K562 (cell line): ENCODE data around the gene UBE2L6. TPM values are rescaled to one million over a fixed set of nuclear protein-coding genes. Genes with fewer than 3 reads are reported as not detected.

Source experiments
- CTCFL ChIP-seq: IDR thresholded peaks from 2 replicates; pipeline ENCODE4 v1.6.1; 2011; ENCODE audit warnings: borderline replicate concordance, low read depth, mild to moderate bottlenecking, moderate library complexity, low read length; ENCODE audit not compliant: insufficient read depth, poor library complexity, severe bottlenecking
- DMBX1 ChIP-seq: fragments of 250-450 bp; sonication (Bioruptor Pico); IDR thresholded peaks from 2 replicates; pipeline ENCODE4 v1.8.0; 2022; ENCODE audit warnings: inconsistent platforms, mild to moderate bottlenecking, moderate library complexity, borderline replicate concordance
- GABPB1 ChIP-seq: sonication (generic); formaldehyde crosslinking; IDR thresholded peaks from 2 replicates; pipeline ENCODE4 v1.8.0; 2022; ENCODE audit warnings: mild to moderate bottlenecking, missing genetic modification reagents
- HCFC1 ChIP-seq: IDR thresholded peaks from 2 replicates; pipeline ENCODE4 v1.6.1; 2012; ENCODE audit warnings: low read depth, low read length, improper control_type of control experiment
- KAT7 ChIP-seq: sonication (generic); formaldehyde crosslinking; IDR thresholded peaks from 2 replicates; pipeline ENCODE4 v1.8.0; 2022; ENCODE audit warnings: missing genetic modification reagents, mild to moderate bottlenecking, borderline replicate concordance
- LCOR ChIP-seq: sonication (generic); formaldehyde crosslinking; IDR thresholded peaks from 2 replicates; pipeline ENCODE4 v1.8.0; 2022; ENCODE audit warnings: mild to moderate bottlenecking, missing genetic modification reagents
- MAFK ChIP-seq: IDR thresholded peaks from 2 replicates; pipeline ENCODE4 v1.6.1; 2011; ENCODE audit warnings: low read length, improper control_type of control experiment
- MYC ChIP-seq, 2 experiments: fragments of 250-450 bp in 1 of 2; sonication (Bioruptor Pico) in 1 of 2; IDR thresholded peaks; 2 replicates each; pipeline versions ENCODE4 v1.5.1 to v1.6.1; 2012 to 2021; ENCODE audit warnings: low read depth in 2 of 2, borderline replicate concordance in 1 of 2, improper control_type of control experiment in 1 of 2, low read length in 1 of 2, mild to moderate bottlenecking in 1 of 2, moderate library complexity in 1 of 2
- NR1H2 ChIP-seq: sonication (generic); formaldehyde crosslinking; IDR thresholded peaks from 2 replicates; pipeline ENCODE4 v1.4.0; 2020; ENCODE audit warnings: mild to moderate bottlenecking, missing genetic modification reagents
- RAD21 ChIP-seq, 2 experiments: fragments of 250-450 bp in 1 of 2; fragments of 450-650 bp in 1 of 2; sonication (Bioruptor Pico) in 1 of 2; formaldehyde crosslinking in 1 of 2; IDR thresholded peaks in 1 of 2; conservative IDR thresholded peaks in 1 of 2; 2 replicates each; pipeline versions ENCODE4 v1.4.0 to v1.8.0; 2020 to 2022; ENCODE audit warnings: mild to moderate bottlenecking in 2 of 2, moderate library complexity in 1 of 2
- RCOR1 ChIP-seq, 2 experiments: IDR thresholded peaks; 2 replicates each; pipeline ENCODE4 v1.6.1; 2012; ENCODE audit warnings: low read depth in 2 of 2, low read length in 2 of 2, borderline replicate concordance in 1 of 2, improper control_type of control experiment in 1 of 2
- SAFB ChIP-seq: fragments of 200-400 bp; formaldehyde crosslinking; IDR thresholded peaks from 2 replicates; pipeline ENCODE4 v1.6.1; 2017; ENCODE audit warnings: low read depth, low read length, borderline replicate concordance
- SMC3 ChIP-seq: conservative IDR thresholded peaks from 2 replicates; pipeline ENCODE4 v1.6.1; 2011; ENCODE audit warnings: low read depth, low read length, improper control_type of control experiment; ENCODE audit not compliant: insufficient read depth
- TBL1XR1 ChIP-seq, 2 experiments: IDR thresholded peaks; 2 replicates each; pipeline ENCODE4 v1.6.1; 2012; ENCODE audit warnings: improper control_type of control experiment in 2 of 2, low read length in 2 of 2, mild to moderate bottlenecking in 1 of 2
- TFAP4 ChIP-seq: sonication (generic); formaldehyde crosslinking; IDR thresholded peaks from 2 replicates; pipeline ENCODE4 v1.8.0; 2022; ENCODE audit warnings: missing genetic modification reagents, mild to moderate bottlenecking, moderate library complexity, borderline replicate concordance
- ZEB2 ChIP-seq: fragments of 450-650 bp; IDR thresholded peaks from 2 replicates; pipeline ENCODE4 v1.6.1; 2016
- ZNF124 ChIP-seq: sonication (generic); formaldehyde crosslinking; IDR thresholded peaks from 2 replicates; pipeline ENCODE4 v1.8.1; 2022; ENCODE audit warnings: missing genetic modification reagents
- polyA plus RNA-seq, 8 experiments: library from polyadenylated mRNA; depleted of rRNA in 4 of 8; stranded (reverse) in 5 of 8; unstranded in 3 of 8; fragments of >200 nt; fragmentation: Nextera tagmentation in 2 of 8; fragmentation: Illumina TruSeq in 1 of 8; extraction: Ambion mirVana in 2 of 8; extraction: Trizol in 1 of 8; gene quantifications; 2 replicates each; pipeline versions ENCODE4 v1.2.1 to v1.2.3, GENCODE V29; 2011 to 2014; ENCODE audit warnings: inconsistent platforms in 1 of 8, missing spikeins in 1 of 8
- total RNA-seq, 7 experiments: library from RNA; depleted of rRNA in 6 of 7; stranded (reverse); fragments of >200 nt in 6 of 7; fragmentation: Illumina TruSeq in 2 of 7; extraction: Trizol in 2 of 7; gene quantifications; 2 replicates each; pipeline versions ENCODE4 v1.2.1 to v1.2.3, GENCODE V29; 2011 to 2021; ENCODE audit warnings: low replicate concordance in 1 of 7
- TF ChIP-seq, protein P1 (sequence below), 2 experiments: fragments of 450-650 bp; conservative IDR thresholded peaks; 2 replicates each; pipeline ENCODE4 v1.6.1; 2017; ENCODE audit warnings: mild to moderate bottlenecking in 2 of 2, moderate library complexity in 2 of 2
- TF ChIP-seq, protein P2 (sequence below), 3 experiments: IDR thresholded peaks in 2 of 3; conservative IDR thresholded peaks in 1 of 3; 2 replicates each; pipeline ENCODE4 v1.5.1; 2011 to 2012; ENCODE audit warnings: low read length in 3 of 3, mild to moderate bottlenecking in 3 of 3, control low read depth in 2 of 3, improper control_type of control experiment in 1 of 3, inconsistent platforms in 1 of 3, low read depth in 1 of 3, mixed read lengths in 1 of 3, moderate library complexity in 1 of 3; ENCODE audit not compliant: insufficient read depth in 2 of 3

UBE2L6 gene
- total and polyA plus RNA-seq, 9 of the 15 experiments (the other 6 are each of a cell fraction or from before 2014, with no cell fraction given): 5.9 to 24.9 (median 9.7) TPM

DNA sequence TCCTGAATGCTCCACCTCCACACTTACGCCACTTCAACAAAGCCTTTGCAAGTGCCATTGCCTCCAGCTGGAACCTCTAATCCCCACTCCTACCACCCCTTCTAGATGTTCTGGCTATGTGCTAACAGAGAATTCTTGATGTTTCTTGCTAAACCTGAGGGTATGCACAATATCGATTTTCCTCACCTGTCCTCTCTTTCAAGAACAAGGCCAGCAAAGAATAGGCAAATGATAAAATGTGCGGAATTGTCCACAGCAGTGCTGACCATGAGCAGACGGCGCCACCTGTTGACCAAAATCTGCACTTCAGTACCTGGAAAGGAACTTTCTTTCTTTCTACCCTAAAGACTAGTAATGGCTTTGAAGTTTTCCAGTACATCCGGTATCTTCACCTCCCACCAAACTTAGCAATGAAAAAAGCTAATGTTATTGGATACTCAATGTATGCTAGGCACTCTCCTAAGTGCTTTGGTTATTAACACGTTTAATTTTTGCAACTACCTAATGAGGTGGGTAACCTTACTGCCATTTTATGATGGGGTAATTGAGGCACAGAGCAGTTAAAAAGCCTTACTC, 40.3 kb downstream of the UBE2L6 start (continued):
- TF ChIP-seq SAFB (no peak), TFAP4 (CRISPR knock-in tag) (0 out of 2 replicates have a peak, but pooled peaks have one; percentile 25), RCOR1 (IDR thresholded peaks at IDR 0.05; ENCODE audit: borderline replicate concordance in 1 of 2, low read depth in 2 of 2, low read length in 2 of 2) (0 out of 4 replicates have a peak, but pooled peaks of 1 of the 2 experiments have one; percentile 12), KAT7 (CRISPR knock-in tag) (peak; percentile 77; the same call in 1 of the 2 replicates), MAFK (0 out of 2 replicates have a peak, but pooled peaks have one; percentile 19), RAD21 (CRISPR knock-in tag; conservative IDR thresholded peaks at IDR 0.05 in 1 of 2, IDR thresholded peaks at IDR 0.05 in 1 of 2) (peak; percentile 95 to 96), SMC3 (peak; percentile 94), TBL1XR1 (IDR thresholded peaks at IDR 0.05; ENCODE audit: low read length in 2 of 2) (0 out of 4 replicates have a peak, but pooled peaks of 1 of the 2 experiments have one; percentile 39), ZEB2 (peak; percentile 34; the same call in 1 of the 2 replicates), ZNF124 (CRISPR knock-in tag) (no peak), DMBX1 (CRISPR knock-in tag) (peak; percentile 35; the same call in 1 of the 2 replicates), GABPB1 (CRISPR knock-in tag) (0 out of 2 replicates have a peak, but pooled peaks have one; percentile 52), MYC (IDR thresholded peaks at IDR 0.05; ENCODE audit: low read depth, low read length) (peak; percentile 60; the same call in 1 of the 2 replicates), MYC (CRISPR knock-in tag; IDR thresholded peaks at IDR 0.05; ENCODE audit: borderline replicate concordance, low read depth) (no peak), NR1H2 (0 out of 2 replicates have a peak, but pooled peaks have one; percentile 40), HCFC1 (peak; percentile 13; the same call in 1 of the 2 replicates), LCOR (CRISPR knock-in tag) (peak; percentile 68; the same call in 1 of the 2 replicates), CTCFL (no peak)
- TF ChIP-seq, protein P1, sequence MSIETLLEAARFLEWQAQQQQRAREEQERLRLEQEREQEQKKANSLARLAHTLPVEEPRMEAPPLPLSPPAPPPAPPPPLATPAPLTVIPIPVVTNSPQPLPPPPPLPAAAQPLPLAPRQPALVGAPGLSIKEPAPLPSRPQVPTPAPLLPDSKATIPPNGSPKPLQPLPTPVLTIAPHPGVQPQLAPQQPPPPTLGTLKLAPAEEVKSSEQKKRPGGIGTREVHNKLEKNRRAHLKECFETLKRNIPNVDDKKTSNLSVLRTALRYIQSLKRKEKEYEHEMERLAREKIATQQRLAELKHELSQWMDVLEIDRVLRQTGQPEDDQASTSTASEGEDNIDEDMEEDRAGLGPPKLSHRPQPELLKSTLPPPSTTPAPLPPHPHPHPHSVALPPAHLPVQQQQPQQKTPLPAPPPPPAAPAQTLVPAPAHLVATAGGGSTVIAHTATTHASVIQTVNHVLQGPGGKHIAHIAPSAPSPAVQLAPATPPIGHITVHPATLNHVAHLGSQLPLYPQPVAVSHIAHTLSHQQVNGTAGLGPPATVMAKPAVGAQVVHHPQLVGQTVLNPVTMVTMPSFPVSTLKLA (conservative IDR thresholded peaks at IDR 0.05): peak; percentile 17 to 23; a peak in 2 of 4 replicates
- TF ChIP-seq, protein P2, sequence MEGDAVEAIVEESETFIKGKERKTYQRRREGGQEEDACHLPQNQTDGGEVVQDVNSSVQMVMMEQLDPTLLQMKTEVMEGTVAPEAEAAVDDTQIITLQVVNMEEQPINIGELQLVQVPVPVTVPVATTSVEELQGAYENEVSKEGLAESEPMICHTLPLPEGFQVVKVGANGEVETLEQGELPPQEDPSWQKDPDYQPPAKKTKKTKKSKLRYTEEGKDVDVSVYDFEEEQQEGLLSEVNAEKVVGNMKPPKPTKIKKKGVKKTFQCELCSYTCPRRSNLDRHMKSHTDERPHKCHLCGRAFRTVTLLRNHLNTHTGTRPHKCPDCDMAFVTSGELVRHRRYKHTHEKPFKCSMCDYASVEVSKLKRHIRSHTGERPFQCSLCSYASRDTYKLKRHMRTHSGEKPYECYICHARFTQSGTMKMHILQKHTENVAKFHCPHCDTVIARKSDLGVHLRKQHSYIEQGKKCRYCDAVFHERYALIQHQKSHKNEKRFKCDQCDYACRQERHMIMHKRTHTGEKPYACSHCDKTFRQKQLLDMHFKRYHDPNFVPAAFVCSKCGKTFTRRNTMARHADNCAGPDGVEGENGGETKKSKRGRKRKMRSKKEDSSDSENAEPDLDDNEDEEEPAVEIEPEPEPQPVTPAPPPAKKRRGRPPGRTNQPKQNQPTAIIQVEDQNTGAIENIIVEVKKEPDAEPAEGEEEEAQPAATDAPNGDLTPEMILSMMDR (IDR thresholded peaks at IDR 0.05 in 2 of 3, conservative IDR thresholded peaks at IDR 0.05 in 1 of 3; ENCODE audit: insufficient read depth in 2 of 3, low read depth in 1 of 3, low read length in 3 of 3): peak; percentile 89 to 98 (median 92)
